ENCODE results near the gene FMOD.

FMOD gene

GRCh38 chr1:203331224-203331623 lies 19.7 kb downstream of the FMOD start:
- Histone ChIP-seq H3K27me3 (no peaks in the 10 kb centered on the region), H3K9me3 (no peaks in the 10 kb centered on the region), H3K4me1 (peaks cover 0 to 26% (median 7%) of the 10 kb centered on the region in 4 donors), H3K4me3 (no peak overlapping the region), H3K27ac (no peak overlapping the region), H3K36me3 (no peaks in the 10 kb centered on the region)
- peak in 1 of 2 donors; percentile 4 for DNase-seq
- TF ChIP-seq, protein P1, sequence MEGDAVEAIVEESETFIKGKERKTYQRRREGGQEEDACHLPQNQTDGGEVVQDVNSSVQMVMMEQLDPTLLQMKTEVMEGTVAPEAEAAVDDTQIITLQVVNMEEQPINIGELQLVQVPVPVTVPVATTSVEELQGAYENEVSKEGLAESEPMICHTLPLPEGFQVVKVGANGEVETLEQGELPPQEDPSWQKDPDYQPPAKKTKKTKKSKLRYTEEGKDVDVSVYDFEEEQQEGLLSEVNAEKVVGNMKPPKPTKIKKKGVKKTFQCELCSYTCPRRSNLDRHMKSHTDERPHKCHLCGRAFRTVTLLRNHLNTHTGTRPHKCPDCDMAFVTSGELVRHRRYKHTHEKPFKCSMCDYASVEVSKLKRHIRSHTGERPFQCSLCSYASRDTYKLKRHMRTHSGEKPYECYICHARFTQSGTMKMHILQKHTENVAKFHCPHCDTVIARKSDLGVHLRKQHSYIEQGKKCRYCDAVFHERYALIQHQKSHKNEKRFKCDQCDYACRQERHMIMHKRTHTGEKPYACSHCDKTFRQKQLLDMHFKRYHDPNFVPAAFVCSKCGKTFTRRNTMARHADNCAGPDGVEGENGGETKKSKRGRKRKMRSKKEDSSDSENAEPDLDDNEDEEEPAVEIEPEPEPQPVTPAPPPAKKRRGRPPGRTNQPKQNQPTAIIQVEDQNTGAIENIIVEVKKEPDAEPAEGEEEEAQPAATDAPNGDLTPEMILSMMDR (IDR thresholded peaks at IDR 0.05), result no peak
- intact Hi-C loops (cut with DNase I; ENCODE audit: low total_unique reads), result no loop called here

DNA sequence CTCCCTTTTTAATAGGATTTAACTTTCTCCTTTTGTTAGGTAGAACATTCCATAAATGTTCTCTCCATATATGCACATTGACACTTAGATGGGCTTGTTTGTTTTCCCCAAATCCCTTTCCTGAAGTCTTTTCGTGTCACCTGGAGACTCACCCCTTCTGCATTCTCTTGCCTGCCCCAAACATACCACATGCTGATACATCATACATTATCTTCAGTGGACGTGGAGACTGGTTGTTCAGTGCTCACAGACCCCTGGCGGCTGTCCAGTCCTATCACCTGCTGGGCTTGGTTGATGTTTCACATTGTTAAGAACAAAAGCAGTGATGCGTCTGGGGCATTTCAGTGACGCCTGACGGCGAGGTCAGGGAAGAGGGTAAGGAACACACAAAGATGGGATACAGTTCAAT lies 22.2 kb downstream of the FMOD start:
- intact Hi-C loops (cut with DNase I; ENCODE audit: low total_unique reads), result loop anchor here (5.0 kb wide), 1 partner anchor 291 kb away; no protein-coding TSS in a partner anchor

DNA sequence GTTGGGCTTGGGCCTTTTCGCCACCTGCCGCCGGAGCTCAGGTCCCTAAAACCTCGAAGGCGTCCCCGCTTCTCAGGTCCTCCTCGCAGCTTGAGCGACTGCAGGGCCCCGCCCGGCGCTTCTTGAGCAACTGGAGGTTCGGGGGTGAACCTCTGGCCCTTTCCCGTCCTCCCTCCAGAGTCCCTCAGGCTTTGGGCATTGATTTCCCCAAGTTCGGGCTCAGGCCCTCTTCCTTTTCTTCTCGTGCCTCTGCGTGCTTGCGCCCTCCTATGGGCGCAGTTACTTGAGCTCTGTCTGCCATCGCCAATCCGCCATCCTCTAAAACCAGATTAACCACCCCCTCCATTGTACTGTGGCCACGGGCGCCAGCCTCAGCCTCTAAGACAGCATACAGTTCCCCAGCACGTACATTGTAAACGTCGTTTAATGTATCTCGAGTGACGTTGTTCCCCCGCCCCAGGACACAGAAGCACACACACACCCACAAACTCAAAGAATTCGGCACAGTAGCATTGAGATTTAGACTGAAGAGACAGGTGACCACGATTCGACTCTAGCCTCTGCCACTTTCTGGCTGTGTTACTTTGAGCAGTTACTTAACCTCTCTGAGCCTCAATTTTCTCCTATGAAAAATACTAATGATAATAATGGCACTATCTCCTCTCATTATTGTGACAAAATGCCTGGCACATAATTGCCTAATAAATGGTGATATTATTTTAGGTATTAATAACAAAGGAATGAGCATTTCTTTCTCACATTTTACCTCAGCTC lies 23.1 kb downstream of the FMOD start:
- Histone ChIP-seq H3K27ac (peak overlapping the region; percentile 91 to 94), H3K4me3 (peak overlapping the region; percentile 61 to 72), H3K4me1 (peaks cover 0 to 45% (median 15%) of the 10 kb centered on the region in 4 donors), H3K9me3 (no peaks in the 10 kb centered on the region), H3K27me3 (no peaks in the 10 kb centered on the region), H3K36me3 (no peaks in the 10 kb centered on the region)
- TF ChIP-seq, protein P1 (IDR thresholded peaks at IDR 0.05), result peak; percentile 64
- peak; percentile 79 to 89 for DNase-seq
- intact Hi-C loops (cut with DNase I; ENCODE audit: low total_unique reads), result loop anchor here (2.0 to 5.0 kb wide), 3 partner anchors 21 to 291 kb away; no protein-coding TSS in a partner anchor

More for the DNA sequence above, 22.2 kb downstream of the FMOD start:
- TF ChIP-seq, protein P1 (IDR thresholded peaks at IDR 0.05), result no peak
- no peaks in the 10 kb centered on the region for H3K27me3 ChIP-seq
- no peaks in the 10 kb centered on the region for H3K36me3 ChIP-seq
- no peak overlapping the region for H3K4me3 ChIP-seq
- peaks cover 0 to 36% (median 11%) of the 10 kb centered on the region in 4 donors for H3K4me1 ChIP-seq
- H3K27ac ChIP-seq, result no peak overlapping the region
- DNase-seq, result no peak
- H3K9me3 ChIP-seq, result no peaks in the 10 kb centered on the region

DNA sequence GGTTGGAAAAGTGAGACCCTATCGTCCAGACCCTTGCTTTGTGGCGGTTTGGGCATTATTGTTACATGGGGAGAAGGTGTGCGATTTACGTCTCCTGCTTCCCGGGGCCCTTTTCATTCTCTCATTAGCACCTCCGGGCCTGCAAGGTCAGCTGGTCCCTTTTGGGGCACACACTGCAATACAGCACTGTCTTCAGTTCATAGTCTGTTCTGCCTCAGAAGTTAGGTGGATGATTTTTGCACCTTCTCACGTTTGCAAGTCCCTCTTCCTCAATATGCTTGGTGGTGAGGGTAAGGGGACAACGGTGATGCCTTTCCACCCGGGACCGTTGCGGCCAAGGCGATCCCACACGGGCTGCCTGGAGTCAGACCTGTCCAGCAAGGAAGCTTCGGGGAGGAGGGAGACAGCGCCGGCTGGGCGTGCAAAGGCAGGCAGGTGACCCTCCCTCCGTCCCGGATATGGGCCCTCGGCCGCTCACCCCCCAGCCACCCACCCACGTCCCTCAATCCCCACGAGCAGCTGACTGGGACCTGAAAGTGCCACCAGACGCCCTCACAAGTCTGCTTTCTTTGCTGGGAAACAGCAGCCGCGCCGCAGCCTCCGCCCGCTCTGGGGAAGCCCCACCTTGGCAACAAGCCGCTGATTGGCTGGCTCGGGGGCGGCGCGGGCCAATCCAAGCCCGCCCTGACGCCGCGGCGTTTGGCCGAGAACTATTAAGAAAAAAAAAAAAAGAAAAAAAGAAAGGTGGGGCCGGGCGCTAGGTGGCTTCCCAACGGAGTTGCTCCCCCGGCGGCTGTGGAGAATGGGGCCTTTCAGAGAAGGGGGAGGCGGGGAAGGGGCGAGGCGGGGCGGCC lies 23.9 kb downstream of the FMOD start:
- no peaks in the 10 kb centered on the region for H3K27me3 ChIP-seq
- TF ChIP-seq, protein P1 (IDR thresholded peaks at IDR 0.05), result no peak
- no peaks in the 10 kb centered on the region for H3K9me3 ChIP-seq
- peak overlapping the region; percentile 91 to 94 for H3K27ac ChIP-seq
- intact Hi-C loops (cut with DNase I; ENCODE audit: low total_unique reads), result loop anchor here (2.0 to 5.0 kb wide), 3 partner anchors 20 to 290 kb away; no protein-coding TSS in a partner anchor
- H3K4me3 ChIP-seq, result peak overlapping the region; percentile 61 to 72
- DNase-seq, result peak; percentile 92 to 97
- H3K36me3 ChIP-seq, result no peaks in the 10 kb centered on the region
- H3K4me1 ChIP-seq, result peaks cover 0 to 53% (median 18%) of the 10 kb centered on the region in 4 donors

GRCh38 chr1:203325418-203326091 lies 25.4 kb downstream of the FMOD start:
- TF ChIP-seq, protein P1 (IDR thresholded peaks at IDR 0.05), result no peak
- Histone ChIP-seq H3K27me3 (no peaks in the 10 kb centered on the region), H3K4me3 (no peak overlapping the region), H3K36me3 (no peaks in the 10 kb centered on the region), H3K27ac (peak overlapping the region; percentile 19 to 29), H3K4me1 (peaks cover 0 to 68% (median 27%) of the 10 kb centered on the region in 4 donors), H3K9me3 (no peaks in the 10 kb centered on the region)
- DNase-seq, result peak; percentile 83
- intact Hi-C loops (cut with DNase I; ENCODE audit: low total_unique reads), result loop anchor here (2.0 to 5.0 kb wide), 3 partner anchors 19 to 288 kb away; no protein-coding TSS in a partner anchor

Measured in tibial artery (tissue), 4 donors.